ENCODE results near the gene RAMP3.

DNA sequence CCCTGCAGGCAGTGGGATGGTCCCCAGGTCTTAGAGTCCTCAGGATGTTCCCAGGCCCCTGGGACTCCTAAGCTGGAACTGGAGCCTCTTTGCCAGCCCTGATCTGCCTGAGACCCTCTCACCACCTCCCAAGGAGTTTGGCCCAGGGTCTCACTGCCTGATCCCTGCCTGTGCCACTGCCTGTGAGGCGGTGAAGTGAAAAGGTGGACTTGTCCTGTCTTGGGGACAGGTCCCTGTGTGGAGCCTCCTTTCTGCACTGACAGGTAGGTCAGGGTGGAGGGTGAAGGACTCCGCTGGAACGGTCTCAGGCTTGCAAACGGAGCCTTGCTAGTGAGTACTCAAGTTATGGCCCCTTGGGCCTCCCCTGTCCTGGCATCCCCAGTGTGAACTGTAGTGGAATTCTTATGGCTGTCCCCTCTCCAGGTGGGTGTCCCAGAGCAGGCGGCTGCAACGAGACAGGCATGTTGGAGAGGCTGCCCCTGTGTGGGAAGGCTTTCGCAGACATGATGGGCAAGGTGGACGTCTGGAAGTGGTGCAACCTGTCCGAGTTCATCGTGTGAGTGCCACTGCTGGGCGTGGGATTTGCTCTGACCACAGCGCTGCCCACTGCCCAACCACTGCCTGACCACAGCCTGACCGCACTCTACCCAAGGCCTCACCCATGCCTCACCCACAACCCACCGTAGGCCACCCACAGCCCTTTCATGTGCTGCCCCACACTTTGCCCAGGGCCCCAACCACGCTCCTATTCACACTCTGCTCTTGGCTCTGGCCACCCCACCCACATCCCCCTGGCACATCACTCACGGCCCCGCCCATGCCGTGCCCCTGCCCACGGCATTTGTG, 19.5 kb downstream of the RAMP3 start:
- TF ChIP-seq, protein P1, sequence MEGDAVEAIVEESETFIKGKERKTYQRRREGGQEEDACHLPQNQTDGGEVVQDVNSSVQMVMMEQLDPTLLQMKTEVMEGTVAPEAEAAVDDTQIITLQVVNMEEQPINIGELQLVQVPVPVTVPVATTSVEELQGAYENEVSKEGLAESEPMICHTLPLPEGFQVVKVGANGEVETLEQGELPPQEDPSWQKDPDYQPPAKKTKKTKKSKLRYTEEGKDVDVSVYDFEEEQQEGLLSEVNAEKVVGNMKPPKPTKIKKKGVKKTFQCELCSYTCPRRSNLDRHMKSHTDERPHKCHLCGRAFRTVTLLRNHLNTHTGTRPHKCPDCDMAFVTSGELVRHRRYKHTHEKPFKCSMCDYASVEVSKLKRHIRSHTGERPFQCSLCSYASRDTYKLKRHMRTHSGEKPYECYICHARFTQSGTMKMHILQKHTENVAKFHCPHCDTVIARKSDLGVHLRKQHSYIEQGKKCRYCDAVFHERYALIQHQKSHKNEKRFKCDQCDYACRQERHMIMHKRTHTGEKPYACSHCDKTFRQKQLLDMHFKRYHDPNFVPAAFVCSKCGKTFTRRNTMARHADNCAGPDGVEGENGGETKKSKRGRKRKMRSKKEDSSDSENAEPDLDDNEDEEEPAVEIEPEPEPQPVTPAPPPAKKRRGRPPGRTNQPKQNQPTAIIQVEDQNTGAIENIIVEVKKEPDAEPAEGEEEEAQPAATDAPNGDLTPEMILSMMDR (IDR thresholded peaks at IDR 0.05): no peak
- no peak for TF ChIP-seq POLR2A (IDR thresholded peaks at IDR 0.05)
